Measurements from ENCODE around the gene STIM1.
"Not testable (repeated sequence)": the region's sequence is repeated elsewhere in the genome, so short reads cannot be mapped to it uniquely, and the experiment has no call there.

The STIM1 gene

DNA sequence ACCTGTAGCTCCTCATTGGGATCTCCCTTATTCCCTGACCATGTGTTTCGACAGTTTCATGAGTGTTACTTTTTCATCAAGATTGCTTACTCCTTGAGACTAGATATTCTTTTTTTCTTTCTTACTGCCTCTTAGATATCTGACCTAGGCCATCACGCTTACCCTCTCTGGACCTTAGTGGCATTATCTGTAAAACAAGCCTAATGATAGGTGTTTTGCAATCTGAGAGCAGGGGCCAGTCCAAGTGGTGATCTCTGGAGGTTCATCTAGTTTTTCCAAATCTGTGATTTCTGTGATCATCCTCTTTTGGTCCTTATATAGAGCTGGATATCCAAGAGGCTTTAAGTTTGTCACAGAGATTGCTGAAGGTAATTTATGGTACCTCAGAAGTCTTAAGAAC, 34.5 kb downstream of the STIM1 start:
- no peak for DNase-seq

DNA sequence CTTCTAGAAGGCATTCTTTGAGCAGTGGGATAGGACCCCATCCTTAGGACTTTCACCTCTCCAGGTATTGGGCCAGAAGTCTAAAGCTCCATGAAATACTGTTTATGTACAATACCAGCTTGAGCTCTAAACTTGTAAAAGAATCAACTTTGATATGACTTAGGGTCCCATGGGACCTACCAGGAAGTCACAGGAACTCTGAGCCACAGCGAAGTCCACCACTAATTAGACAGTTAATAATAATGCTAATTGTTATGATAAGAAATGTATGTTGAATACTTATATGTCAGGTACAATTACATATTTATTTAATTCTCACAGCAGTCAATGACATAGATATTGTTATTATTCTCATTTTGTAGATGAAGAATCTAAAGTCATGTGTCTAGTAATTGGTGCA, 35.3 kb downstream of the STIM1 start:
- no peak for DNase-seq

DNA sequence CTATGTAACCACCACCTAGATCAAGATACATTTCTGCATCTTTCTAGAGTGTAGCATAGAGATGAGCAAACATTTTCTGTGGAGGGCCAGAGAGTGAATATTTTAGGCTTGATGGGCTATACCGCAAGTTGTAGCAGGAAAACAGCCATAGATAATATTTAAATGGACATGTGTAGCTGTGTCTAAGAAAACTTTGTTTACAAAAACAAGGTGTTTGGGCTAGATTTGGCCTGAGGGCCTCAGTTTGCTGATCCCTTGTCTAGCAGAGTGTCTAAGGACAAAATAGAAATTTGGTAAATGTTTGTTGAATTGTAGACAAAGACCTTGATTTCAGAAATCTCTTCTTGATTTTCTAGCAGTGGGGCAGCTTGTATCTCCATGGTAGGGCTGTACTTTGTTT, 36.3 kb downstream of the STIM1 start:
- no peak for DNase-seq

DNA sequence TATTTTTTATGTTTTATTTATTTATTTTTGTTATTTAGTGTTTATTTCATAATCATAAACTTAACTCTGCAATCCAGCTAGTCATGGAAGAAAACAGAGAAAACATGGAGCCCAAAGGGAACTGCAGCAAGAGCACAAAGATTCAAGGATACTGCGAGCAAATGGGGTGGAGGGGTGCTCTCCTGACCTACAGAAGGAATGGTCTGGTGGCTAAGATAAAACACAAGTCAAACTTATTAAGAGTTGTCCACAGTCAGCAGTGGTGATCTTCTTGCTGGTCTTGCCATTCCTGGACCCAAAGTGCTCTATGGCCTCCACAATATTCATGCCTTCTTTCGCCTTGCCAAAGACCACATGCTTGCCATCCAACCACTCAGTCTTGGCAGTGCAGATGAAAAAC, 36.7 kb downstream of the STIM1 start:
- no peak for DNase-seq

GRCh38 chr11:3893311-3893710, 37.8 kb downstream of the STIM1 start:
- DNase-seq: no peak

DNA sequence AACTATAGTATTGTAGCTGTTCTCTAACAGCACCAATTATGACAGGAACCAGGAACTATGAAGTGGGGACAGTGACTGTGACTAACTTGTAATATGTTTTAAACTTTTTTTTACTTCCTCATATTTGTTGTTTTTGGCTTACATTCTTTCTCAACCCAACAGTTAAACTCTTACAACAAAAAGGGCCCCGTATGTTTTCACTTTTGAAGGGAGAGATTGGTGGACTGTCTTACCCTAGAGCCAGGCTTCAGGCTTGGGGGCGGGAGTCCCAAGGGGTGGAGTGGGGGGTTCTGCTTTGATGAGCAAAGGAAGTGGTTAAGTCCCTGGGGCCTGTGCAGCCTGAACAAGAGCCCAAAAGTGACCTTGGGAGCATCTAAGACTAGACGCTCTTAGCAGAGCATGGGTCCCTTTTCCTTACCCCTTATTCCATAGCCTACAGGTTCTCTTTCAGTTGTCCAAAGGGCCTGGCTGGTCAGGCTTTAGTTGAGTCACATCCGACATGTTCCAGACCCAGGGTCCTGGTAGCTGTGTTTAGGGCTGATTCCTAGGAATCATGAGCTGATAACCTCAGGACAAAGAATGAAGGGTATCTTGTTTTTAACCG, 38.8 kb downstream of the STIM1 start:
- no peak for DNase-seq

DNA sequence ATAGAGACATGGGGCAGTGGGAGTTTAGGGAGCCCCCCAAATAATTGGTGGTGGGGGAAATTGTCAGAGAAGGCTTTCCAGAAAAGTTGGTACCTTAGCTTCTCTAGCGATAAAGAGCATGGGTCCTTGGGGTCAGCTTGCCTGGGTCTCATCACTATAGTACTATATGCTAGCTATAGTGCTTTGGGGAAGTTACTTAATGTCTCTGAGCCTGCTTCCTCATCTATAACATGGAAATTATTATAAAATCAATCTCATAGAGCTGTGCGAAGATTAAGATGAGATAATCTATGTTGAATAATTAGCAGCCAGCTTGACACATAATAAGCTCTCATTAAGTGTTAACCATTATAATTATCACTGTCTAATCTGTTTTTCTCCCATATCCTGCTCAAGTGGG, 41.2 kb downstream of the STIM1 start:
- DNase-seq: no peak

- not testable (repeated sequence) for DNase-seq
Measured at GRCh38 chr11:3900230-3900629, 44.8 kb downstream of the STIM1 start.

- no peak for DNase-seq
Measured at GRCh38 chr11:3901249-3902025, 46.0 kb downstream of the STIM1 start.

DNA sequence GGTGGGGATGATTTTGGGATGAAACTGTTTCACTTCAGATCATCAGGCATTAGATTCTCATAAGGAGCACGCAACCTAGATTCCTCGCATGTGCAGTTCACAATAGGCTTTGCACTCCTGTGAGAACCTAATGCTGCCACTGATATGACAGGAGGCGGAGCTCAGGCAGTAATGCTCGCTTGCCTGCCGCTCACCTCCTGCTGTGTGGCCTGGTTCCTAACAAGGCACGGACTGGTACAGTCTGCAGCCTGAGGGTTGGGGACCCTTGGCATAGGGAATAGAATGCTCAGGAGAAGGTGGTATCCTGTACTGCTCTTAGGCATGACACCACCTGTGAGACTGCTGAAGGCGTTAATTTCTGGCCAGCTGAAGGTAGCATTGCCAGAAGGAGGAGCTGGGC, 47.0 kb downstream of the STIM1 start:
- no peak for DNase-seq

DNA sequence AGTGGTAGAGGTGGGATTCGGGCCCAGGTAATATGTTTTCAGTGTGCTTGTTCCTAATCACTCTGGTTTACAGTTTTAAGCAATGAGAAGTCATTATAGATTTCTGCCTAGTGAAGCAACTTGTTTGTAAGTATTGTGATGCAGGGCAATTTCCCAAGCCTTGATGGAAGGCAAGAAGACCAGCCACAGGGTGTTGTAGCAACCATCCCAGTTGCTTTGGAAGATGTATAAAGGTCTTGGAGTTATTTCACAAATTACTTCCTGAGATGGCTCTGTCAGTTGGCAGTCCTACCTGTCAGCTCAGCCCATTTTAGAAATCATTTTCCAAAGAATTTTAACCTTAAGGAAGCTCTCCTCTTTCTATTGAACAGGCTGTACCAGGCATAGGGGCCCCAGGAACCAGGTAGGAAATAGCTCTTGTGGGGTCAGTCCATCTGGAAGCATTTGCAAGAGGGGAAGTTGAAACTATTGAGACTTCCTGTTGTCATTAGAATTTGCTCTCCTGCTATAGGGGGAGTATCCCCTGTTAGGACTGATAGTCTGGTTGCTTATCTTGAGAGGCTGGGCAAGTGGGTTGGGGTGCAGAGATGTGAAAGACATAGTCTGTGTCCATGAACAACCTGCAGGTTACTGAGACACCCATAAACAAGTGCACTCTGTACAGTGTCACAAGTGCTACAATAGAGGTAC, 47.9 kb downstream of the STIM1 start:
- DNase-seq: no peak

DNA sequence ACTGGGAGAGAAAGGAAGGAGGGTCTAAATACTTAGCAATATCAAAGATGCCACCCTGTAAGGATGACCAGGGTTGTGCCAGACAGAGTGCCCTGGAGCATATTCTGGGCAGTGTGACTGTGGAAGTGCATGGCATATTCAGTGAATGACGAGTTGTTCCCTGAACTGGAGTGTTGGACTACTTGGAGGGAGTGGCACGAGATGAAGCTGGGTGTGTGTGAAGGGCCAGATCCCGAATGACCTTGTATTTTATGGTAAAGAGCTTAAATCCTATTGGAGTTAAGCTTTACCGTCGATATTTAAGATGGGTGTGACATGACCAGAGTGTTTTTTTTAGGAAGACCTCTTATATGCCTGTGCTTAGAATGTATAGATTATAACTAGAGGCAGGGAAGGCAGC, 48.8 kb downstream of the STIM1 start:
- no peak for DNase-seq

DNA sequence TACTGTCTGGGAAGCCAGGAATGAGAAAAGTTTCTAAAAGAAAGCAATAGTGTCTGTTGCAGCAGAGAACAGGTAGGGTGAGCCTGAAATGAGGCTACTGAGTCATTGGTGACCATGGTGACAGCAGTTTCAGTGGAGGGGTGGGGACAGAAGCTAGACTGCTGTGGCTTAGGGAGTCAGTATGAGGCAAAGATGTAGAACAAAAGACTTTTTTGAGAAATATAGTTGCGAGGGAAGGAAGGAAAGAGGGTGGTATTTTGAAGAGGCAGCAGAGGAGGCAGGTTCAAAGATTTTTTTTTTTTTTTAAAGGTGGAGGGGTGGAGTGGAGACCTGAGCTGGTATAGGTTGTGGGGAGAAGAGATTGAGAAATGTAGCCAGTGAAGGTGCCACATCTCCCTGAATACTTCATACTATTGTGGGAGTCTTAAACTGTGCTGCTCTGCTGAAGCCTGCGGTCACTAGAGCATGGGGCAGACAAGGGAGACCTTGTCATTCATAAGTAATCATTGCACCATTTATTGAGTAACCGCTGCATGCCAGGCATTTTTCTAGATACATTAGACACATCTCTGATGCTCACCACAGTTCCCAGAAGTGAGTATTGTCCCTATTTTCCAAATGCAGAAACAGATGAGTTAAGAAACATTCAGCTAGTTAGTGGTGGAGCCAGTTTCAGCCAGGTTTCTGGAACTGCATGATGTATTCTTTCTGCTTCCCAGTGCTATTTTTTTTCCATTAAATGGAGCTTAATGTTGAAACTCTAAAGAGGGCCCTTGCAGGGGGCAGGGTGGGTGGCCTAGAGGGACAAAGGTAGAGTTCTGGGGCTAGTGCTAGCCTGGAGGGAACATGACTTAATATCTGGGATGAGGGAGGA, 49.9 kb downstream of the STIM1 start:
- DNase-seq: no peak

GRCh38 chr11:3906166-3906565, 50.7 kb downstream of the STIM1 start:
- no peak for DNase-seq

DNA sequence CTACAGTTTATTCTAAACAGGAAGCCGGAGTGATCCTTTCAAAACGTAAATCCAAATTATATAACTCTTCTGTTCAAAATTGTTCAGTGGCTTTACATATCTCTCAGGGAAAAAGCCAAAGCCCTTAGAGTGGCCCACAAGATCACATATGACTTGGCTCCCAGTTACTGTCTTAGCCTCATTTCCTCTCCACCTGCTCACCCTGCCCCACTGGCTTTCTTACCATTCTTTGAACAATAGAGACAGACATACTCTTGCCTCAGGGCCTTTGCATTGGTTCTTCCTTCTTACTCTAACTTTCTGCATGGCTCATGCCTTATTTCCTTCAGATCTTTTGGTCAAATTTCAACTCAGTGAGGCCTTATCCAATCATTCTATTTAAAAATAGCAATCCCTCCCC, 52.1 kb downstream of the STIM1 start:
- DNase-seq: no peak

GRCh38 chr11:3909901-3910300, 54.4 kb downstream of the STIM1 start:
- no peak for DNase-seq

DNA sequence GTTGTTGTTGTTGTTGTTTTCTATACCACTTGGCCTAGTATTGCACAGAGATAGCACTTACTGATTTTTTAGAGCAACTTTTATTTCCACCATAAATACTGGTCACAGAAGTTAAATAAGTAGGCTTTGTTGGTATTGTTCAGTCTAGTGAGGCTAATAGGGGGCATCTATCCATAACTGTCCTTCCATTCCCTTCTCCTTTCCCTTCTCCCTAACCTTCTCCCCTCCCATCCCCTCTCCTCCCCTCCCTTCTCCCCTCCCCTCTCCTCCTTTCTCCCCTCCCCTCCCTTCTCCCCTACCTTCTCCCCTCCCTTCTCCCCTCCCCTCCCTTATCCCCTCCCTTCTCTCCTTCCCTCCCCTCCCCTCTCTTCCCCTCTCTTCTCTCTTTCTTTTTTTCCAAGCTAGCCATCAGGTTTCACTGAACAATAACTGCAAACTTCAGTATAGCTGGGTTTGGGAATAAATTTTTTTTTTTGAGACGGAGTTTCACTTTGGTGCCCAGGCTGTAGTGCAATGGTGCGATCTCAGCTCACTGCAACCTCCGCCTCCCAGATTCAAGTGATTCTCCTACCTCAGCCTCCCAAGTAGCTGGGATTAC, 56.5 kb downstream of the STIM1 start:
- DNase-seq: no peak

DNA sequence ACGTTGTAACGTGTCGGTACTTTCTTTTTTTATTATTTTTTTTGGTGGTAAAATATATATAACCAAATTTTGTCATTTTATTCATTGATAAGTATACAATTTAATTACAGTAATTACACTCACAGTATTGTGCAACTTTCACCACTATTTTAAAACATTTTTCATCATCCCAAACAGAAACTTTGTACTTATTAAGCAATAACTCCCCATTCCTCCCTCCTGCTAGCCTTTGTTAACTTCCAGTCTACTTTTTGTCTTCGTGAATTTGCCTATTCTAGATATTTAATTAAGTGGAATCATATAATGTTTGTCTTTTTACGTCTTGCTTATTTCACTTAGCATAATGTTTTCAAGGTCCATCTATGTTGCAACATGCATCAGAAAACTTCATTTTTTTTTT, 58.5 kb downstream of the STIM1 start:
- DNase-seq: no peak

- no peak for DNase-seq
Measured at GRCh38 chr11:3914805-3915204, 59.3 kb downstream of the STIM1 start.

DNA sequence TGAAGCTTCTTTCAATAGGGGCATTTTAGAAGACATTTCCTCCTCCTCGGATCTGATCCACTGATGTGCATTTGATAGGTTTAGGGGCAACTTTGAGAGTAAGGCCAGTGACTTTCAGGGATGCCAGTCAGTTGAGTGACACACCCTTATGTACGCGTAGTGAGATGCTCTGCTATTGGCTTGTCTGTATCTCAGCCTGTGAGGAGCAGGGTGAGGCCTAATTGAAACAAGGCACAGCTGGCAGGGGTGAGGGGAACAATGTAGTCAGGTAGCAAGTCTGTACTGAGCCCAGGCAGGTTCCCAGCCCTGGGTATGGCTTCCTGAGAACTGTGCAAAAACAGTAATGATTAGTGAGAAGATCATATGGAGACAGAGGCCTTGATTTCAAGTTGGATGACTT, 61.5 kb downstream of the STIM1 start:
- DNase-seq: no peak

GRCh38 chr11:3920148-3920852, 64.8 kb downstream of the STIM1 start:
- DNase-seq: no peak

GRCh38 chr11:3922056-3922455, 66.6 kb downstream of the STIM1 start:
- no peak for DNase-seq

All from SHP77 (cell line).